Measurements from ENCODE around the gene CKMT1B.
"Not testable (repeated sequence)": the region's sequence is repeated elsewhere in the genome, so short reads cannot be mapped to it uniquely, and the experiment has no call there.

DNA sequence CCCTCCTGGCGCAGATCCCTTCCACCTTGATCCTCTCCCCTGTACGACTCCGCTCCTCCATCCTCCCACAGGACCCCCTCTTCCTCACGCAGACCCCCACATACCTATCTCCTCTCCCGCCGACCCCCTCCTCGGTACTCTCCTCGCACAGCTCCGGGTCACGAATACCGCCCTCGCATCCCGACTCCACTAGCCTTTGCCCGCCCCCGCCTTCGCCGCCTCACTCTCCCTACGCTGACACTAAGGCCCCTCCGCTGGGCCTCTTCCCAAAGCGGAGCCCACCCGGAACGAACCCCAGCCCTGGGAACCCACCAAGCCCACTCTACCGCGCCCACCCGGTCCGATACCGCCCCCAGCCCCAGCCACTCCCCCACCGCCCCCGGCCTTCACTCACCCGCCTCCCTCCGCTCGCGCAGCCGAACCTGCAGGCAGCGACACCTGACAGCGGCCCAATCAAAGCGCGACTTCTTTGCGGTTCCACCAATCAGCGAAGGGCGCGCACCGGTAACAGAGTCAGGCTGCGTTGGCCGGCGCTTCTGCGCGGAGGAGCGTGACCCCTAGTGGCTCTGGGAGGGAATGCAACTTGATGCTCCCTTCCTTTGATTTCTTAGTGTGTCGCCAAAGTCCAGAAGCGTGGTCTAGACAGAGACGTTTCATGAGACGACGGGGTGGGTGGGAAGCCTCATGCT, 3.9 kb upstream of the CKMT1B start, which contains the start of gene PPIP5K1:
- TF ChIP-seq, protein P1, sequence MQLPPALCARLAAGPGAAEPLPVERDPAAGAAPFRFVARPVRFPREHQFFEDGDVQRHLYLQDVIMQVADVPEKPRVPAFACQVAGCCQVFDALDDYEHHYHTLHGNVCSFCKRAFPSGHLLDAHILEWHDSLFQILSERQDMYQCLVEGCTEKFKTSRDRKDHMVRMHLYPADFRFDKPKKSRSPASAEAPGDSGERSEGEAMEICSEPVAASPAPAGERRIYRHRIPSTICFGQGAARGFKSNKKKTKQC (CRISPR knock-in tag; IDR thresholded peaks at IDR 0.05) = not testable (repeated sequence)
- TF ChIP-seq TAF15 (IDR thresholded peaks at IDR 0.05; ENCODE audit: low read depth, low read length); SMARCA4 (IDR thresholded peaks at IDR 0.05); EHMT2 (IDR thresholded peaks at IDR 0.05); POLR2A (conservative IDR thresholded peaks at IDR 0.05): not testable (repeated sequence)
- TF ChIP-seq, protein P2, sequence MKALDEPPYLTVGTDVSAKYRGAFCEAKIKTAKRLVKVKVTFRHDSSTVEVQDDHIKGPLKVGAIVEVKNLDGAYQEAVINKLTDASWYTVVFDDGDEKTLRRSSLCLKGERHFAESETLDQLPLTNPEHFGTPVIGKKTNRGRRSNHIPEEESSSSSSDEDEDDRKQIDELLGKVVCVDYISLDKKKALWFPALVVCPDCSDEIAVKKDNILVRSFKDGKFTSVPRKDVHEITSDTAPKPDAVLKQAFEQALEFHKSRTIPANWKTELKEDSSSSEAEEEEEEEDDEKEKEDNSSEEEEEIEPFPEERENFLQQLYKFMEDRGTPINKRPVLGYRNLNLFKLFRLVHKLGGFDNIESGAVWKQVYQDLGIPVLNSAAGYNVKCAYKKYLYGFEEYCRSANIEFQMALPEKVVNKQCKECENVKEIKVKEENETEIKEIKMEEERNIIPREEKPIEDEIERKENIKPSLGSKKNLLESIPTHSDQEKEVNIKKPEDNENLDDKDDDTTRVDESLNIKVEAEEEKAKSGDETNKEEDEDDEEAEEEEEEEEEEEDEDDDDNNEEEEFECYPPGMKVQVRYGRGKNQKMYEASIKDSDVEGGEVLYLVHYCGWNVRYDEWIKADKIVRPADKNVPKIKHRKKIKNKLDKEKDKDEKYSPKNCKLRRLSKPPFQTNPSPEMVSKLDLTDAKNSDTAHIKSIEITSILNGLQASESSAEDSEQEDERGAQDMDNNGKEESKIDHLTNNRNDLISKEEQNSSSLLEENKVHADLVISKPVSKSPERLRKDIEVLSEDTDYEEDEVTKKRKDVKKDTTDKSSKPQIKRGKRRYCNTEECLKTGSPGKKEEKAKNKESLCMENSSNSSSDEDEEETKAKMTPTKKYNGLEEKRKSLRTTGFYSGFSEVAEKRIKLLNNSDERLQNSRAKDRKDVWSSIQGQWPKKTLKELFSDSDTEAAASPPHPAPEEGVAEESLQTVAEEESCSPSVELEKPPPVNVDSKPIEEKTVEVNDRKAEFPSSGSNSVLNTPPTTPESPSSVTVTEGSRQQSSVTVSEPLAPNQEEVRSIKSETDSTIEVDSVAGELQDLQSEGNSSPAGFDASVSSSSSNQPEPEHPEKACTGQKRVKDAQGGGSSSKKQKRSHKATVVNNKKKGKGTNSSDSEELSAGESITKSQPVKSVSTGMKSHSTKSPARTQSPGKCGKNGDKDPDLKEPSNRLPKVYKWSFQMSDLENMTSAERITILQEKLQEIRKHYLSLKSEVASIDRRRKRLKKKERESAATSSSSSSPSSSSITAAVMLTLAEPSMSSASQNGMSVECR (CRISPR knock-in tag; IDR thresholded peaks at IDR 0.05) = not testable (repeated sequence)
